SW 1271 (cell line): Measurements from ENCODE around the gene POMT2.
"Not testable (repeated sequence)": the region's sequence is repeated elsewhere in the genome, so short reads cannot be mapped to it uniquely, and the experiment has no call there.

Source experiments
- DNase-seq, 2 experiments: peaks; one replicate each; lab custom pipeline; 2025; lab: John Stamatoyannopoulos, UW

POMT2 gene

GRCh38 chr14:77320238-77320935, at the start of gene POMT2:
Gene POMT2 (minus strand): TSS chr14:77320883. CDS start chr14:77320681, 202 bp downstream.
- DNase-seq: peak; percentile 54 to 86

GRCh38 chr14:77369285-77369684, 48.6 kb upstream of the POMT2 start:
- DNase-seq: no peak

DNA sequence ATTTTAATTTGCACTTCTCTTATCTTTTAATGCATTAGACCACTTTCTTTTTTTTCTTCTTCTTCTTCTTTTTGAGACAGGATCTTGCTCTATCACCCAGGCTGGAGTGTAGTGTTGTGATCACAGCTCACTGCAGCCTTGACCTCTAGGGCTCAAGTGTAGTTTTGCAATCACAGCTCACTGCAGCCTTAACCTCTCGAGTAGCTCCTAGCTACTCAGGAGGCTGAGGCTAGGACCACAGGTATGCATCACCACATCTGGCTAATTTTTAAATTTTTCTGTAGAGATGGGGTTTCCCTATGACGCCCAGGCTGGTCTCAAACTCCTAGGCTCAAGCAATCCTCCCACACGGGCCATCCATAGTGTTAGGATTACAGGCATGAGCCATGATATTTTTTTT, 43.5 kb upstream of the POMT2 start:
- DNase-seq: no peak

DNA sequence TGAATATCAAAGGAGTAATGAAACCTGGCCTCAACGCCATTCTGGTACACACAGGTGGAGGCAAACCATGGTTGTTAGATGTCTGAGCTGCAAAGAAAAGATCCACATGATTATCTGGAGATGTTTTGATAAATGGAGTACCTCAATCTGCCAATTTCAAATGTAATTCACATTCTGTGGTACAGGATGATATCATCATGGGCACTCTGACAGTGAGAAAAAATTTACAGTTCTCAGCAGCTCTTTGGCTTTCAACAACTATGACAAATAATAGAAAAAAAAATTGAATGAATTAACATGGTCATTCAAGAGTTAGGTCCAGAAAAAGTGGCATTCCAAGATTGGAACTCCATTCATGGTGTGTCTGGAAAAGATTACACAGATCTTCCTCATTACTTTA, 38.9 kb upstream of the POMT2 start:
- no peak for DNase-seq

GRCh38 chr14:77356899-77357298, 36.2 kb upstream of the POMT2 start:
- DNase-seq: no peak

DNA sequence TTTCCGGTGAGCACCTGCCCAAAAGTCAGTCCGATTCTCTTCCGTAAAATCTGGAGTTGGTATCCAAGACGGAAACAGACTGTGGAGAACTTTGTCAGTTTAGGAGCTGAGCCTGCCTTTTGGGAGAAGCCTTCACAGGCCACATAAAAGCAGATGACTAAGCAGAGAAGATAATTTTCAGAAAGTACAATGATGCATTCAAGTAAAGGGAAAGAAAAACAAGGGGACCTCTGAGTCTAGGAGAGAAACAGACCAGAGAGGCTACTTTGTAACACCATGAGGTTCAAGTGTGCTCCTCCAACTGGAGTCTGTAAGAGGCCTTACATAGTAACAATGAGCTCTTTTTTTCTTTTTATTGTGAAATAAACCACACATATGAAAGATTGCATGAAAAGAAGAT, 35.1 kb upstream of the POMT2 start:
- no peak for DNase-seq

GRCh38 chr14:77353469-77354141, 32.9 kb upstream of the POMT2 start:
- DNase-seq: no peak

DNA sequence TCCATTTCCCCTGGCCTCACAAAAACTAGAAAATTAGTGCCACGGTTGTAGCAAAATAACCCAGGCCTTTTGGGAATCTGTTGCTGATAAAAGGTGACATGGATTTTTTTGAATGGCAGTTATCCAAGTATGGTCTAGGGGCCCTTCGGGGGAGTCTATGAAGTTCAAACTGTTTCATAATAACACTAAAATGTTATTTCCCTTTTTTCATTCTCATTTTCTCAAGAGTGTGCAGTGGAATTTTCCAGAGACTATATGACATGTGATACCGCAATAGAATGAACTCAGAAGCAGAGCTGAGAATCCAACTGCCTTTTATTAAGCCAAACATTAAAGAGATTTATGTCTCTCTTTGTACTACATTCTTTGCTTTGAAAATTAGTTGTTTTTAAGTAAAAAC, 27.1 kb upstream of the POMT2 start:
- DNase-seq: no peak

DNA sequence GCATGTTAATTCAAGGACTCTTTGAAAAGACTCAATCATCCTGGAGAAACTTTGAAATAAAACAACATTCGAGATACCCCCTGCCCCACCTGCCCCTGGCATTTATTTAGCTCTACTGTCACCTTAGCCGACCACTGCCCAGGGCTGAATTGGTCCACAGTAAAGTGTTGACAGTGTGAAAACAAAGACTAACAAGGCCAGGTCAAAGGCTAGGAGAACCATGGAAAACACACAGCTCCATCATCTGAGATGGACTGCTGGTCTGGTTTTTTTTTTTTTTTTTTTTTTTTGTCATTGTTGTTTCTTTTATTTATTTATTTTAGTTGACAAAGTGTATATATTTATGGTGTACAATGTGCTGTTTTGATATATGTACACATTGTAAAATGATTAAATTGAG, 25.8 kb upstream of the POMT2 start:
- DNase-seq: no peak

DNA sequence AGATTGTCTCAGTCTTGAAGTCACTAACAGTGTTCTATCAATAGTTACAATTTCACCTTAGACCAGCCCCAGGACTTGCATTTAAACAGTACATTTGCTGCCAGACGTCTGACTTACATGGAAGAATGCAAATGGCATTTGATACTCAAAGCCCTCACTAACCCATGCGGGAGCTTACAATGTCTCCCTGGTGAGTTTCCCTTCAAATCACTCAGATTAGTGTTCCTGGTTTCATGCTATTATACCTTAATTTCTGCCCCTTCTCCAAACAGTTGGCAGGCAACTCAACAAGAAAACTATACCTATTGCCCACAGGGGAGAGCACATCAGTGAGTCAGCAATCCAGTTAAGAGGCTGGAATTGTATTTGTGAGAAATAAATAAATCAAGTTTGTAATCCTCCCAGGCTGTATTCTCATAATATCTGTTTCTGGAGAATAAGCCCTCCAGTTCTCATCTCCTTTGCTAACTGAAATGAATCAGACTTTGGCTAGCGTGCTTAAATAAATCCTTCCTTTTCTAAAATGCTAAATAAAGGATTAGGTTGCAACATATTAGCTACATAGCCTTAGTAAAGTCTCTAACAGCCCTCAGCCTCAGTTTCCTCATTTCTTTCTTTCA, 23.8 kb upstream of the POMT2 start:
- DNase-seq: no peak

DNA sequence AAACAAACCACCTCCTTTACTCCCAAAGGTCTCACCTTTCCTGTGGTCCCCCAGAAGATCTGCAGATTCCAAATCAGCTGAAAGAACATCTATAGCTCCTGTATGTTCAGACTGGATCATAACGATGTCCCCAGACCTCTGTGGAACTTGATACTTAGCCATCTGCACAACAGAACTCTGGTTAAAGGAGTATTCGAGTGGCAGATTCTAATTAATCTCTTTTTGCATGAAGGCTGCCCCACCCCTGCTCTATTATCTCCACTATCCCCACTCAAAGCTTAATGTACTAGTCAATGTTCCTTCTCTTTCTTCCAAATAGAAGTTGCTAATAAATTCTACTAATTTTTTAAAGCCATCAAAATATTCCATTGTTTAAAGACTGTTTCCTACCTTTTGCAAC, 23.0 kb upstream of the POMT2 start:
- no peak for DNase-seq

- DNase-seq: no peak
Measured at GRCh38 chr14:77342726-77343397, 22.2 kb upstream of the POMT2 start.

DNA sequence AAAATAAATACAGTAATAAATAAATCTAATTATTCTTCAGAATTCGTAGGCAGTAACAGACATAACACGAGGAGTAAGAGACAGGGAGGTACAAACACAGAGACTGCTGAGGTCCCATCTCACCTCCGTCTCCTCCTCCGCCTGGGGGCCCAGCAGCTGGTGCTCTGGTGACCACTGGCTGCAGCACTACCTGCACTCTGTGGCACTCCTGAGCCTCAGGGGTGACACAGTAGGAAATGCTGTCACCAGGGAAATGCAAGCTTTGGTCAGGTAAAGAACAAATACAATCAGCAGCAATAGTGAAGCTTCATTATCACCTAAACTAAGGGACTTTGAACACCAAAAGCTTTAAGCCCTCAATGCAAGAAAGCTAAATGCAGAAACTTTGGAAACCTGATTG, 19.7 kb upstream of the POMT2 start:
- no peak for DNase-seq

DNA sequence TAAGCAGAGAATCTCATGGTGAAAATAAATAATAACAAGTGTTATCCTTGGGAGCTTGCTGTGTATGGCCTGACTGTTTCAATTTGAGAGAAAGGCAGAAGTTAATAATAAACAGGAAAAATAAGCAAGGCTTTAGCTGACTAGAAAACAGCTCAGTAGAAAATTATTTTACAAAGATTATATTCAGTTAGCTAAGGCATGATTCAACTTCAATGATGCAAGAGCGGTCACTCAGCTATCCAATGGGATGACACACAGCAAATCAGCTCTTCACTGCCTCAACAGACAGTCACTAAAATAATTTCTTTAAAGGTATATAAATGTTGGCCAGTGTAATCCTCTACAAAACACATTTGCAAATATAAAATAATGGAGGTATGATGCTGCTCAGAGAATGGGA, 18.7 kb upstream of the POMT2 start:
- DNase-seq: no peak

DNA sequence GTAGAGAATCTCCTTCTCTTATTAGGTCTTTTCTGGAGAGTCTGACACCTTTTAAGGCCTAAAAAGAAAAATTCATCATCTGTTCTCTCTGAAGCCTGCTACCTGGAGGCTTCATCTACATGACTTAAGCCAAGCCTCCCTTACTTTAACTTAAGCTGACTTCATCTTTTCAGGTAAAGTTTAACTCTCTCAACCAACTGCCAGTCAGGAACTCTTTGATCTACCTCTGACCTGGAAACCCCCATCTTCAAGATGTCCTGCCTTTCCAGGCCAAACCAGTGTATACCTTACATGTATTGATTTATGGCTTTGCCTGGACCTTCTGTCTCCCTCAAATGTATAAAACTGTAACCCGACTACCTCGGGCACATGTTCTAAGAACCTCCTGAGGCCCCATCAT, 17.6 kb upstream of the POMT2 start:
- no peak for DNase-seq

DNA sequence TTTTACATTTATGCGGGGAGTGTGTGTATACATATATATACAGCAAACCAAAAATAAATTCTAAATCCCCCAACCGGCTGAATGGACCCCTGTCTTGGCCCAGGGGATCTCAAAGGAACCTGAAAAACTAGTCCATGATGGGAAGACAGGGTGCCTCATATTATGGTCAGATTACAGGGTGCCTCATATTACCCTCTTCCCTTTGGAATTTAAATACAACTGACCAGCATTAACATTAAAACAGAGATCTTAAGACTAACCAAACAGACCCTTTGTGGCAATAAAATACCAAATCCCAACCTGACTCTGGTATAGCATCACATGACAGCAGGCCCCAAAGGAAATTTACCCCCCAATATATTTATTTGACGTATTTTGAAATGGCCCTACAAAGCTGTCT, 17.2 kb upstream of the POMT2 start:
- DNase-seq: no peak

DNA sequence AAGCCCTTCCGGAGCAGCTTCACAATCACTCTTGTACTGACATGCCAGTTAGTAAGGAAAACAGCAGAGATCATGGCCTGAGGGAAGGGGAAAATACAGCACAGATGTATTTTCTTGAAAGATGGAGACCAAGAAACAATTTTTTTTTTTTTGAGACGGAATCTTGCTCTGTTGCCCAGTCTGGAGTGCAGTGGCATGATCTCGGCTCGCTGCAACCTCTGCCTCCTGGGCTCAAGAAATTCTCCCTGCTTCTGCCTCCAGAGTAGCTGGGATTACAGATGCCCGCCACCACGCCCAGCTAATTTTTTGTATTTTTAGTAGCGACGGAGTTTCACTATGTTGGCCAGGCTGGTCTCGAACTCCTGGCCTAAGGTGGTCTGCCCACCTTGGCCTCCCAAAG, 16.6 kb upstream of the POMT2 start:
- not testable (repeated sequence) for DNase-seq

- no peak for DNase-seq
Measured at GRCh38 chr14:77335576-77335975, 14.9 kb upstream of the POMT2 start.

- no peak for DNase-seq
Measured at GRCh38 chr14:77329872-77330271, 9.2 kb upstream of the POMT2 start.

GRCh38 chr14:77327111-77327510, 6.4 kb upstream of the POMT2 start:
- no peak for DNase-seq

- DNase-seq: no peak
Measured at GRCh38 chr14:77325746-77326094, 5.0 kb upstream of the POMT2 start.

DNA sequence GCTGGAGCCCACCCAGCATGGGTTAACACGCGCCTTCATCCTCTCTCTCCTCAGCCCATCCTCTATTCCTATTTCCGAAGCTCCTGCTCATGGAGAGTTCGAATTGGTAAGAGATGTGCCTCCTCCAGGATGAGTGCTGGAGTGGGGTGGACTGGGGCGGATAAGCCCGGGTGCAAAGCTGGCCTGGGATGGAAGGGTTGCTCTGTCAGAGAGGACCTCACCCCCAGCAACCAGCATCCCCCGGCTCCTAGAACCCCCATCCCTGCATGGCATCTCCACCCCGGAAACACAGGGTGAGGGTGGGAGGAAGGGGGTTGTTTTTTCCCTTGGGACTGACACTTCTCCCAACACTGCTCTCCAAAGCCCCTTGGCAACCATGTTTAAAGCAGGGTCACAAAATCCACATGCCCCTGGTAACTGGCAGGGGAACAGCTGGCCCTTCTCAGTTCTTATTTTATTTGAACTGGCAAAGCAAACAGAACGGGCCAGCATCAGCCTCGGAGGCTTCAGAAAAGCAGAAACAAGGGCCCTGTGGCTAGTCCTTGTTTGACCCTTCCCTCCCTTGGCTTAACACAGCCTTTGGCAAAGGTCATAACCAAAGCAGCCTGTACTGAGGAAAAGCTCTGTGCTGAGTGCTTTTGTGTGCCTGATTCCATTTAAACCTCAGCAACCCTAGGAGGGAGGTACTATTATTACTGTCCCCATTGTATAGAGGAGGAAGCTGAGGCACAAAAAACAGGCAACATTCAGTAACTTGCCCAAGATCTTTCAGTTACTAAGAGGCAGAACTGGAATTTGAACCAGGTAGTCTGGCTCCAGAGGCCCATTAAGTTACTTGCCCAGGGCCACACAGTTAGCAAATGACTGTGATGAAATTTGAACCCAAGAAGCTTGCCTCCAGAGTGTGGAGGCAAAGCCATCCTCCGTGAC, 4.4 kb upstream of the POMT2 start:
- DNase-seq: no peak
